ENCODE results near the gene GPC5. TPM values are rescaled to one million over a fixed set of nuclear protein-coding genes. Genes with fewer than 3 reads are reported as not detected.

Gene GPC5
- total RNA-seq, 1 donor from 2014 or later: 0.28 TPM

GRCh38 chr13:92413452-92413851 lies 1015.0 kb downstream of the GPC5 start:
- H3K36me3 Mint-ChIP-seq (ENCODE audit: low read depth): no peaks in the 10 kb centered on the region
- DNase-seq (ENCODE audit: low read depth, low spot score): no peak
- no peak overlapping the region for H3K4me3 Mint-ChIP-seq
- no peaks in the 10 kb centered on the region for H3K9me3 Mint-ChIP-seq
- TF ChIP-seq CTCF (conservative IDR thresholded peaks at IDR 0.05): no peak
- no peak overlapping the region for H3K27ac Mint-ChIP-seq (ENCODE audit: unreplicated experiment)
- H3K4me1 Mint-ChIP-seq: no peaks in the 10 kb centered on the region
- H3K27me3 Mint-ChIP-seq (ENCODE audit: low read depth): no peaks in the 10 kb centered on the region

GRCh38 chr13:92414851-92415250 lies 1016.4 kb downstream of the GPC5 start:
- TF ChIP-seq CTCF (conservative IDR thresholded peaks at IDR 0.05): no peak
- Mint-ChIP-seq H3K27me3 (ENCODE audit: low read depth) (no peaks in the 10 kb centered on the region), H3K36me3 (ENCODE audit: low read depth) (no peaks in the 10 kb centered on the region), H3K4me3 (no peak overlapping the region), H3K27ac (ENCODE audit: unreplicated experiment) (no peak overlapping the region), H3K9me3 (no peaks in the 10 kb centered on the region), H3K4me1 (peaks cover 3% of the 10 kb centered on the region)
- DNase-seq (ENCODE audit: low read depth, low spot score): no peak

- no peaks in the 10 kb centered on the region for H3K27me3 Mint-ChIP-seq (ENCODE audit: low read depth)
- no peak for TF ChIP-seq CTCF (conservative IDR thresholded peaks at IDR 0.05)
- H3K36me3 Mint-ChIP-seq (ENCODE audit: low read depth): no peaks in the 10 kb centered on the region
- no peaks in the 10 kb centered on the region for H3K9me3 Mint-ChIP-seq
- no peak for DNase-seq (ENCODE audit: low read depth, low spot score)
- H3K4me3 Mint-ChIP-seq: no peak overlapping the region
- H3K4me1 Mint-ChIP-seq: peaks cover 3% of the 10 kb centered on the region
- no peak overlapping the region for H3K27ac Mint-ChIP-seq (ENCODE audit: unreplicated experiment)
Observed at GRCh38 chr13:92415781-92416180, 1017.4 kb downstream of the GPC5 start.

GRCh38 chr13:92418818-92419412 lies 1020.5 kb downstream of the GPC5 start:
- Mint-ChIP-seq H3K36me3 (ENCODE audit: low read depth) (no peaks in the 10 kb centered on the region), H3K9me3 (no peaks in the 10 kb centered on the region), H3K4me1 (peaks cover 3% of the 10 kb centered on the region), H3K4me3 (no peak overlapping the region), H3K27me3 (ENCODE audit: low read depth) (no peaks in the 10 kb centered on the region), H3K27ac (ENCODE audit: unreplicated experiment) (no peak overlapping the region)
- no peak for TF ChIP-seq CTCF (conservative IDR thresholded peaks at IDR 0.05)
- DNase-seq (ENCODE audit: low read depth, low spot score): no peak

- H3K27me3 Mint-ChIP-seq (ENCODE audit: low read depth): no peaks in the 10 kb centered on the region
- H3K9me3 Mint-ChIP-seq: no peaks in the 10 kb centered on the region
- no peaks in the 10 kb centered on the region for H3K36me3 Mint-ChIP-seq (ENCODE audit: low read depth)
- no peak overlapping the region for H3K27ac Mint-ChIP-seq (ENCODE audit: unreplicated experiment)
- no peaks in the 10 kb centered on the region for H3K4me1 Mint-ChIP-seq
- DNase-seq (ENCODE audit: low read depth, low spot score): no peak
- H3K4me3 Mint-ChIP-seq: no peak overlapping the region
- no peak for TF ChIP-seq CTCF (conservative IDR thresholded peaks at IDR 0.05)
Observed at GRCh38 chr13:92429231-92429630, 1030.8 kb downstream of the GPC5 start.
